H9 (cell line): ENCODE results near the gene NOS1AP. TPM values are rescaled to one million over a fixed set of nuclear protein-coding genes. Genes with fewer than 3 reads are reported as not detected.
"Not testable (repeated sequence)": the region's sequence is repeated elsewhere in the genome, so short reads cannot be mapped to it uniquely, and the experiment has no call there.

Source experiments
- DNase-seq: peaks from one replicate; pipeline ENCODE4 v3.0.0-alpha.2; 2017
- H2AFZ ChIP-seq: one replicate; pipeline ENCODE4 v1.6.1; 2013; ENCODE audit warnings: mild to moderate bottlenecking, low read length, control low read depth, moderate library complexity
- H2AK5ac ChIP-seq: 2 replicates; pipeline ENCODE4 v1.6.1; 2013; ENCODE audit warnings: low read length, control low read depth, mixed read lengths; ENCODE audit not compliant: insufficient read length
- H2BK120ac ChIP-seq: one replicate; pipeline ENCODE4 v1.6.1; 2013; ENCODE audit warnings: low read depth, mild to moderate bottlenecking, low read length, control low read depth, inconsistent platforms; ENCODE audit not compliant: poor library complexity, severe bottlenecking
- H2BK12ac ChIP-seq: 2 replicates; pipeline ENCODE4 v1.6.1; 2013; ENCODE audit warnings: low read length, control low read depth, mixed read lengths, low read depth; ENCODE audit not compliant: insufficient read length
- H2BK15ac ChIP-seq: 2 replicates; pipeline ENCODE4 v1.6.1; 2013; ENCODE audit warnings: low read depth, low read length, control low read depth
- H2BK20ac ChIP-seq: one replicate; pipeline ENCODE4 v1.6.1; 2013; ENCODE audit warnings: low read depth, mild to moderate bottlenecking, low read length, control low read depth, inconsistent platforms; ENCODE audit not compliant: poor library complexity, severe bottlenecking
- H2BK5ac ChIP-seq: 2 replicates; pipeline ENCODE4 v1.6.1; 2013; ENCODE audit warnings: low read length, control low read depth, mixed read lengths; ENCODE audit not compliant: insufficient read length
- H3K14ac ChIP-seq: 2 replicates; pipeline ENCODE4 v1.6.1; 2013; ENCODE audit warnings: low read length, control low read depth; ENCODE audit not compliant: insufficient read depth
- H3K18ac ChIP-seq: 2 replicates; pipeline ENCODE4 v1.6.1; 2013; ENCODE audit warnings: low read depth, mild to moderate bottlenecking, mixed read lengths, low read length, control low read depth; ENCODE audit not compliant: insufficient read length
- H3K23ac ChIP-seq: 2 replicates; pipeline ENCODE4 v1.6.1; 2013; ENCODE audit warnings: low read length, control low read depth, mixed read lengths, low read depth; ENCODE audit not compliant: insufficient read length
- H3K23me2 ChIP-seq: 2 replicates; pipeline ENCODE4 v1.6.1; 2013; ENCODE audit warnings: low read depth, mild to moderate bottlenecking, mixed read lengths, low read length, control low read depth; ENCODE audit not compliant: insufficient read length, poor library complexity, severe bottlenecking
- H3K27ac ChIP-seq: 2 replicates; pipeline ENCODE4 v1.5.1; 2013; ENCODE audit warnings: low read length, control low read depth, mixed read lengths, low read depth; ENCODE audit not compliant: insufficient read length
- H3K27me3 ChIP-seq: 2 replicates; pipeline ENCODE4 v1.6.1; 2013; ENCODE audit warnings: low read length, control low read depth, inconsistent platforms; ENCODE audit not compliant: insufficient read depth
- H3K4ac ChIP-seq: 2 replicates; pipeline ENCODE4 v1.6.1; 2013; ENCODE audit warnings: low read depth, mild to moderate bottlenecking, control low read depth, inconsistent platforms, low read length, moderate library complexity
- H3K4me1 ChIP-seq: 2 replicates; pipeline ENCODE4 v1.6.1; 2013; ENCODE audit warnings: low read length, control low read depth, inconsistent platforms; ENCODE audit not compliant: insufficient read depth
- H3K4me2 ChIP-seq: 2 replicates; pipeline ENCODE4 v1.6.1; 2013; ENCODE audit warnings: low read length, control low read depth, mixed read lengths; ENCODE audit not compliant: insufficient read length, insufficient read depth
- H3K56ac ChIP-seq: 2 replicates; pipeline ENCODE4 v1.6.1; 2013; ENCODE audit warnings: low read depth, mild to moderate bottlenecking, mixed read lengths, low read length, control low read depth; ENCODE audit not compliant: insufficient read length
- H3K79me1 ChIP-seq: 2 replicates; pipeline ENCODE4 v1.6.1; 2013; ENCODE audit warnings: low read depth, mild to moderate bottlenecking, moderate library complexity, low read length, control low read depth, inconsistent platforms; ENCODE audit not compliant: insufficient read depth, poor library complexity, severe bottlenecking
- H3K79me2 ChIP-seq: 2 replicates; pipeline ENCODE4 v1.6.1; 2013; ENCODE audit warnings: low read length, control low read depth, inconsistent platforms; ENCODE audit not compliant: insufficient read depth
- H3K9ac ChIP-seq: 2 replicates; pipeline ENCODE4 v1.6.1; 2013; ENCODE audit warnings: low read length, control low read depth, mixed read lengths; ENCODE audit not compliant: insufficient read length; ENCODE audit errors: extremely low read depth
- H3K9me3 ChIP-seq: one replicate; pipeline ENCODE4 v1.6.1; 2013; ENCODE audit warnings: low read depth, low read length, inconsistent platforms; ENCODE audit not compliant: control insufficient read depth
- H3T11ph ChIP-seq: one replicate; pipeline ENCODE4 v1.6.1; 2013; ENCODE audit warnings: mild to moderate bottlenecking, low read length, control low read depth, inconsistent platforms
- H4K20me1 ChIP-seq: one replicate; pipeline ENCODE4 v1.6.1; 2013; ENCODE audit not compliant: control insufficient read depth, insufficient read length, insufficient read depth
- H4K5ac ChIP-seq: 2 replicates; pipeline ENCODE4 v1.6.1; 2013; ENCODE audit warnings: low read depth, mild to moderate bottlenecking, mixed read lengths, low read length, control low read depth; ENCODE audit not compliant: insufficient read length
- H4K8ac ChIP-seq: replicated peaks from 2 replicates; pipeline ENCODE4 v1.6.1; 2013; ENCODE audit warnings: low read length, control low read depth, mixed read lengths, low read depth; ENCODE audit not compliant: insufficient read length
- H4K91ac ChIP-seq: 2 replicates; pipeline ENCODE4 v1.6.1; 2013; ENCODE audit warnings: low read depth, mild to moderate bottlenecking, moderate library complexity, mixed read lengths, low read length, control low read depth; ENCODE audit not compliant: insufficient read length
- H3K27ac Mint-ChIP-seq, 3 experiments: 2 replicates in 2 of 3; 3 replicates in 1 of 3; pipeline ENCODE4 v1.8.0; 2020 to 2021; ENCODE audit warnings: mixed read lengths in 3 of 3, mild to moderate bottlenecking in 1 of 3, moderate library complexity in 1 of 3
- H3K27me3 Mint-ChIP-seq: 2 replicates; pipeline ENCODE4 v1.8.0; 2021; ENCODE audit warnings: low read depth, mild to moderate bottlenecking, moderate library complexity, mixed read lengths
- H3K36me3 Mint-ChIP-seq, 3 experiments: 2 replicates in 2 of 3; 3 replicates in 1 of 3; pipeline ENCODE4 v1.8.0; 2020 to 2021; ENCODE audit warnings: low read depth in 3 of 3, mixed read lengths in 3 of 3; ENCODE audit not compliant: insufficient read depth in 1 of 3
- H3K4me1 Mint-ChIP-seq, 2 experiments: 2 replicates each; pipeline ENCODE4 v1.8.0; 2020; ENCODE audit warnings: mixed read lengths in 2 of 2
- H3K4me3 Mint-ChIP-seq, 2 experiments: 2 replicates in 1 of 2; 3 replicates in 1 of 2; pipeline ENCODE4 v1.8.0; 2020 to 2021; ENCODE audit warnings: mild to moderate bottlenecking in 2 of 2, mixed read lengths in 2 of 2, moderate library complexity in 1 of 2
- H3K9me3 Mint-ChIP-seq, 2 experiments: 2 replicates in 1 of 2; 3 replicates in 1 of 2; pipeline ENCODE4 v1.8.0; 2020; ENCODE audit warnings: mild to moderate bottlenecking in 2 of 2, mixed read lengths in 2 of 2, moderate library complexity in 1 of 2
- WGBS: extraction: QIAGEN DNeasy Blood & Tissue Kit; methylation state at CpG from one replicate; pipeline ENCODE4 v1.1.7; 2013; ENCODE audit warnings: missing lambda C conversion rate, low lambda C conversion rate, mixed read lengths; ENCODE audit not compliant: insufficient read length; ENCODE audit errors: extremely low coverage; 5-methylcytosine and 5-hydroxymethylcytosine counted together
- total RNA-seq: library from RNA; stranded (reverse); gene quantifications from 2 replicates; pipeline ENCODE4 v1.2.1, GENCODE V29; 2021
- TF ChIP-seq, protein P1 (sequence below): fragments of 200-600 bp; sonication (generic); conservative IDR thresholded peaks from 3 replicates; pipeline ENCODE4 v1.8.0; 2021; ENCODE audit warnings: antibody characterized with exemption, mild to moderate bottlenecking

NOS1AP gene
- total RNA-seq, 1 experiment from 2014 or later = 8.4 TPM

DNA sequence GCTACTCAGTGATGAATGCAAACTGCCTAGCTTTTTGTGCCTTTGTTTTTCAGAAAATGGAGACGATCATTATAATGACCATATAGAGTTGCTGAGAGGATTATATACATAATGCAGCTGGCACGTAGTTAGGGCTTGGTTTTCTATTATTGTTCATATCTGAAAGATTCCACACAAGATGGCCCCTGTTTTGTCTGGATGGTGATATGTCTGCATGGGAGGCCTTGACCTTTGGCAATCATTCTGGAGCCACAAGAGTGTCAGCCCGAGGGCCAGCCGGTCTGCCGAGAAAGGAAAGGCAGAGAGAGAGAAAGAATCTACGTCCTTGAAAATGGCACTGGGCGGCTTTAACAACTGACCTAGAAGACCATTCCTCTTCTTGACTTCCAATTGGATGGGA, 348.2 kb downstream of the NOS1AP start:
- Mint-ChIP-seq H3K36me3 (peaks cover 0 to 7% (median 7%) of the 10 kb centered on the region in 3 experiments; a peak in 3 of 7 replicates), H3K27me3 (peaks cover 2% of the 10 kb centered on the region; the same call in 1 of the 2 replicates), H3K27ac (no peak overlapping the region; a peak in 1 of 7 replicates), H3K4me3 (no peak overlapping the region), H3K9me3 (peaks cover 11 to 12% of the 10 kb centered on the region in 2 experiments; a peak in 4 of 5 replicates), H3K4me1 (peaks cover 3 to 4% of the 10 kb centered on the region in 2 experiments; a peak in 2 of 4 replicates)
- H3K4me1 ChIP-seq = no peaks in the 10 kb centered on the region
- H3K79me1 ChIP-seq = no peaks in the 10 kb centered on the region
- TF ChIP-seq, protein P1, sequence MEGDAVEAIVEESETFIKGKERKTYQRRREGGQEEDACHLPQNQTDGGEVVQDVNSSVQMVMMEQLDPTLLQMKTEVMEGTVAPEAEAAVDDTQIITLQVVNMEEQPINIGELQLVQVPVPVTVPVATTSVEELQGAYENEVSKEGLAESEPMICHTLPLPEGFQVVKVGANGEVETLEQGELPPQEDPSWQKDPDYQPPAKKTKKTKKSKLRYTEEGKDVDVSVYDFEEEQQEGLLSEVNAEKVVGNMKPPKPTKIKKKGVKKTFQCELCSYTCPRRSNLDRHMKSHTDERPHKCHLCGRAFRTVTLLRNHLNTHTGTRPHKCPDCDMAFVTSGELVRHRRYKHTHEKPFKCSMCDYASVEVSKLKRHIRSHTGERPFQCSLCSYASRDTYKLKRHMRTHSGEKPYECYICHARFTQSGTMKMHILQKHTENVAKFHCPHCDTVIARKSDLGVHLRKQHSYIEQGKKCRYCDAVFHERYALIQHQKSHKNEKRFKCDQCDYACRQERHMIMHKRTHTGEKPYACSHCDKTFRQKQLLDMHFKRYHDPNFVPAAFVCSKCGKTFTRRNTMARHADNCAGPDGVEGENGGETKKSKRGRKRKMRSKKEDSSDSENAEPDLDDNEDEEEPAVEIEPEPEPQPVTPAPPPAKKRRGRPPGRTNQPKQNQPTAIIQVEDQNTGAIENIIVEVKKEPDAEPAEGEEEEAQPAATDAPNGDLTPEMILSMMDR = no peak
- H3T11ph ChIP-seq = no peak overlapping the region
- no peaks in the 10 kb centered on the region for H3K9me3 ChIP-seq
- H4K20me1 ChIP-seq = no peaks in the 10 kb centered on the region
- H3K4ac ChIP-seq = no peak overlapping the region
- no peak for DNase-seq
- H2AK5ac ChIP-seq = no peak overlapping the region
- H3K18ac ChIP-seq = no peak overlapping the region
- no peak overlapping the region for H3K27ac ChIP-seq
- H3K23me2 ChIP-seq = no peaks in the 10 kb centered on the region
- no peak overlapping the region for H2BK15ac ChIP-seq
- H4K5ac ChIP-seq = no peak overlapping the region
- no peaks in the 10 kb centered on the region for H3K27me3 ChIP-seq
- H4K8ac ChIP-seq = no peak overlapping the region
- H3K56ac ChIP-seq = no peak overlapping the region
- no peak overlapping the region for H2BK5ac ChIP-seq
- no peak overlapping the region for H2BK120ac ChIP-seq
- no peak overlapping the region for H3K14ac ChIP-seq
- no peak overlapping the region for H4K91ac ChIP-seq
- no peak overlapping the region for H2AFZ ChIP-seq
- H3K79me2 ChIP-seq = no peaks in the 10 kb centered on the region
- H2BK12ac ChIP-seq = no peak overlapping the region
- H2BK20ac ChIP-seq = no peak overlapping the region
- H3K4me2 ChIP-seq = no peak overlapping the region
- no peak overlapping the region for H3K9ac ChIP-seq
- WGBS = no CpG with 5 or more reads among the region's 7 CpGs
- H3K23ac ChIP-seq = no peak overlapping the region

- H3K56ac ChIP-seq, H3K4me3 Mint-ChIP-seq, H3K4me1 Mint-ChIP-seq, H4K8ac ChIP-seq, H4K5ac ChIP-seq, H2AK5ac ChIP-seq, H3K23me2 ChIP-seq, H3K4me2 ChIP-seq, H3K18ac ChIP-seq, DNase-seq, H2BK120ac ChIP-seq, H3K36me3 Mint-ChIP-seq, H3T11ph ChIP-seq, H3K23ac ChIP-seq, H3K27ac Mint-ChIP-seq, H3K27ac ChIP-seq, H3K79me1 ChIP-seq, H2AFZ ChIP-seq, H2BK12ac ChIP-seq, H4K20me1 ChIP-seq, H2BK5ac ChIP-seq, H2BK15ac ChIP-seq, H3K27me3 Mint-ChIP-seq, H3K9ac ChIP-seq, H3K4ac ChIP-seq, H3K27me3 ChIP-seq, H3K4me1 ChIP-seq, H4K91ac ChIP-seq, H3K9me3 ChIP-seq, H3K14ac ChIP-seq, H3K79me2 ChIP-seq, H2BK20ac ChIP-seq: not testable (repeated sequence)
- H3K9me3 Mint-ChIP-seq = peaks cover 11 to 14% of the 10 kb centered on the region in 2 experiments; a peak in 4 of 5 replicates
- no CpG with 5 or more reads among the region's 7 CpGs for WGBS
These were observed 349.1 kb downstream of the NOS1AP start for GRCh38 chr1:162418584-162418983.
